DLD1 (cell line): ENCODE results near the gene GPX2.

ENCODE experiments used
- in situ Hi-C: cut with HindIII; loops from 2 replicates; pipeline ENCODE4 v1.10.0; 2017; ENCODE audit warnings: low sequenced_read_pairs

Gene GPX2

GRCh38 chr14:64942531-64943111 is at the start of gene GPX2:
Gene GPX2 (minus strand): TSS chr14:64942745. CDS start chr14:64942726, 19 bp downstream.
- in situ Hi-C loops = no loop called here

- in situ Hi-C loops = no loop called here
Measured at GRCh38 chr14:64990939-64991338, 48.4 kb upstream of the GPX2 start.

GRCh38 chr14:64990296-64990695 is 47.8 kb upstream of the GPX2 start:
- in situ Hi-C loops = no loop called here

- in situ Hi-C loops = no loop called here
Measured at GRCh38 chr14:64987438-64987767, 44.9 kb upstream of the GPX2 start.

- in situ Hi-C loops = no loop called here
Measured at GRCh38 chr14:64986648-64987437, 44.3 kb upstream of the GPX2 start, which contains the start of gene FNTB. Gene FNTB (plus strand): TSS chr14:64986895. CDS start chr14:64986954, 59 bp downstream.

GRCh38 chr14:64983439-64984310 is 41.1 kb upstream of the GPX2 start:
- in situ Hi-C loops = no loop called here

GRCh38 chr14:64979336-64980074 is 37.0 kb upstream of the GPX2 start:
- in situ Hi-C loops = no loop called here

GRCh38 chr14:64974563-64974962 is 32.0 kb upstream of the GPX2 start:
- in situ Hi-C loops = no loop called here

GRCh38 chr14:64973826-64974225 is 31.3 kb upstream of the GPX2 start:
- in situ Hi-C loops = no loop called here

- in situ Hi-C loops = no loop called here
Measured at GRCh38 chr14:64973026-64973442, 30.5 kb upstream of the GPX2 start.

GRCh38 chr14:64971943-64972791 is 29.6 kb upstream of the GPX2 start, which contains the start of gene RAB15:
Gene RAB15 (minus strand): TSS chr14:64972336. CDS start chr14:64972076, 260 bp downstream.
- in situ Hi-C loops = no loop called here

GRCh38 chr14:64971491-64971942 is 29.0 kb upstream of the GPX2 start:
- in situ Hi-C loops = no loop called here

- in situ Hi-C loops = no loop called here
Measured at GRCh38 chr14:64970776-64971477, 28.4 kb upstream of the GPX2 start.

- in situ Hi-C loops = no loop called here
Measured at GRCh38 chr14:64970041-64970440, 27.5 kb upstream of the GPX2 start.

- in situ Hi-C loops = no loop called here
Measured at GRCh38 chr14:64968651-64969050, 26.1 kb upstream of the GPX2 start.

GRCh38 chr14:64968167-64968566 is 25.6 kb upstream of the GPX2 start:
- in situ Hi-C loops = no loop called here

GRCh38 chr14:64966976-64967375 is 24.4 kb upstream of the GPX2 start:
- in situ Hi-C loops = no loop called here

GRCh38 chr14:64965356-64966000 is 22.9 kb upstream of the GPX2 start:
- in situ Hi-C loops = no loop called here

- in situ Hi-C loops = no loop called here
Measured at GRCh38 chr14:64963611-64964010, 21.1 kb upstream of the GPX2 start.
